Immature natural killer cell (primary cell): ENCODE data around the gene RHBDF2. TPM values are rescaled to one million over a fixed set of nuclear protein-coding genes. Genes with fewer than 3 reads are reported as not detected.

Source experiments
- DNase-seq, 3 donors: peaks; one replicate each; pipeline ENCODE4 v3.0.0; 2022; ENCODE audit warnings: mixed read lengths in 1 of 3
- H3K27ac Mint-ChIP-seq, 6 donors: one replicate each; pipeline ENCODE4 v1.8.0; 2020; ENCODE audit warnings: mixed read lengths in 6 of 6, mild to moderate bottlenecking in 5 of 6, inconsistent platforms in 4 of 6, moderate library complexity in 3 of 6
- H3K27me3 Mint-ChIP-seq, 3 donors: one replicate each; pipeline ENCODE4 v1.8.0; 2020 to 2021; ENCODE audit warnings: low read depth in 3 of 3, mild to moderate bottlenecking in 3 of 3, mixed read lengths in 3 of 3, moderate library complexity in 3 of 3, inconsistent platforms in 1 of 3
- H3K36me3 Mint-ChIP-seq, 3 donors: one replicate each; pipeline ENCODE4 v1.8.0; 2020; ENCODE audit warnings: mixed read lengths in 3 of 3, inconsistent platforms in 2 of 3, mild to moderate bottlenecking in 2 of 3
- H3K4me1 Mint-ChIP-seq, 2 donors: one replicate each; pipeline ENCODE4 v1.8.0; 2020; ENCODE audit warnings: inconsistent platforms in 2 of 2, mild to moderate bottlenecking in 2 of 2, mixed read lengths in 2 of 2, moderate library complexity in 1 of 2
- H3K4me3 Mint-ChIP-seq, 5 donors: one replicate each; pipeline ENCODE4 v1.8.0; 2020; ENCODE audit warnings: mild to moderate bottlenecking in 5 of 5, mixed read lengths in 5 of 5, inconsistent platforms in 3 of 5, moderate library complexity in 3 of 5
- H3K9me3 Mint-ChIP-seq, 6 donors: one replicate each; pipeline ENCODE4 v1.8.0; 2020; ENCODE audit warnings: mild to moderate bottlenecking in 6 of 6, mixed read lengths in 6 of 6, inconsistent platforms in 4 of 6, moderate library complexity in 3 of 6
- polyA plus RNA-seq, 3 donors: library from polyadenylated mRNA; unstranded; fragments of 300-500 nt; fragmentation: Illumina TruSeq; gene quantifications; one replicate each; pipeline ENCODE4 v1.2.3, GENCODE V29; 2021

Gene RHBDF2
- polyA plus RNA-seq, 3 donors from 2014 or later, result 19.3 to 90.5 (median 23.6) TPM

GRCh38 chr17:76442341-76443338, 58.6 kb downstream of the RHBDF2 start:
- no peaks in the 10 kb centered on the region for H3K9me3 Mint-ChIP-seq
- peaks cover 0 to 4% (median 0%) of the 10 kb centered on the region in 3 donors for H3K36me3 Mint-ChIP-seq

GRCh38 chr17:76441686-76442340, 59.4 kb downstream of the RHBDF2 start:
- Mint-ChIP-seq H3K9me3 (no peaks in the 10 kb centered on the region), H3K27me3 (no peaks in the 10 kb centered on the region), H3K4me1 (peaks cover 51 to 77% of the 10 kb centered on the region in 2 donors), H3K4me3 (peak overlapping the region in 1 of 5 donors; percentile 33), H3K27ac (peak overlapping the region in 5 of 6 donors; percentile 44 to 93 (median 70)), H3K36me3 (peaks cover 0 to 4% (median 0%) of the 10 kb centered on the region in 3 donors)
- peak in 2 of 3 donors; percentile 16 to 25 for DNase-seq

More at GRCh38 chr17:76442341-76443338, 58.6 kb downstream of the RHBDF2 start:
- Mint-ChIP-seq H3K4me1 (peaks cover 51 to 84% of the 10 kb centered on the region in 2 donors), H3K4me3 (peak overlapping the region in 1 of 5 donors; percentile 43), H3K27me3 (no peaks in the 10 kb centered on the region), H3K27ac (peak overlapping the region; percentile 10 to 93 (median 58))
- DNase-seq, result no peak

- Mint-ChIP-seq H3K36me3 (peaks cover 0 to 4% (median 0%) of the 10 kb centered on the region in 3 donors), H3K27ac (peak overlapping the region in 3 of 6 donors; percentile 42 to 80 (median 54)), H3K9me3 (no peaks in the 10 kb centered on the region), H3K4me3 (peak overlapping the region in 1 of 5 donors; percentile 38), H3K27me3 (no peaks in the 10 kb centered on the region), H3K4me1 (peaks cover 51 to 73% of the 10 kb centered on the region in 2 donors)
- DNase-seq, result no peak
Observed at GRCh38 chr17:76440751-76441362, 60.4 kb downstream of the RHBDF2 start.

GRCh38 chr17:76439314-76439928, 61.8 kb downstream of the RHBDF2 start:
- Mint-ChIP-seq H3K27ac (peak overlapping the region in 1 of 6 donors; percentile 44), H3K4me1 (peaks cover 42 to 59% of the 10 kb centered on the region in 2 donors)

GRCh38 chr17:76438906-76439305, 62.3 kb downstream of the RHBDF2 start:
- peaks cover 0 to 4% (median 0%) of the 10 kb centered on the region in 3 donors for H3K36me3 Mint-ChIP-seq
- no peak overlapping the region for H3K4me3 Mint-ChIP-seq
- DNase-seq, result no peak
- H3K27ac Mint-ChIP-seq, result no peak overlapping the region
- no peaks in the 10 kb centered on the region for H3K27me3 Mint-ChIP-seq
- peaks cover 44 to 58% of the 10 kb centered on the region in 2 donors for H3K4me1 Mint-ChIP-seq
- H3K9me3 Mint-ChIP-seq, result no peaks in the 10 kb centered on the region

More at GRCh38 chr17:76439314-76439928, 61.8 kb downstream of the RHBDF2 start:
- Mint-ChIP-seq H3K4me3 (no peak overlapping the region), H3K36me3 (peaks cover 0 to 4% (median 0%) of the 10 kb centered on the region in 3 donors), H3K27me3 (no peaks in the 10 kb centered on the region), H3K9me3 (no peaks in the 10 kb centered on the region)
- DNase-seq, result no peak

- no peaks in the 10 kb centered on the region for H3K27me3 Mint-ChIP-seq
- no peak for DNase-seq
- H3K4me1 Mint-ChIP-seq, result peaks cover 41 to 55% of the 10 kb centered on the region in 2 donors
- H3K36me3 Mint-ChIP-seq, result peaks cover 0 to 4% (median 0%) of the 10 kb centered on the region in 3 donors
- no peak overlapping the region for H3K4me3 Mint-ChIP-seq
- no peaks in the 10 kb centered on the region for H3K9me3 Mint-ChIP-seq
- H3K27ac Mint-ChIP-seq, result no peak overlapping the region
Observed at GRCh38 chr17:76437467-76438402, 63.5 kb downstream of the RHBDF2 start.

- no peak for DNase-seq
- Mint-ChIP-seq H3K36me3 (peaks cover 0 to 4% (median 0%) of the 10 kb centered on the region in 3 donors), H3K4me3 (no peak overlapping the region), H3K9me3 (no peaks in the 10 kb centered on the region), H3K27ac (no peak overlapping the region), H3K27me3 (no peaks in the 10 kb centered on the region), H3K4me1 (peaks cover 21 to 35% of the 10 kb centered on the region in 2 donors)
Observed at GRCh38 chr17:76435751-76436150, 65.5 kb downstream of the RHBDF2 start.

- H3K27ac Mint-ChIP-seq, result peak overlapping the region in 1 of 6 donors; percentile 27
- peaks cover 18 to 35% of the 10 kb centered on the region in 2 donors for H3K4me1 Mint-ChIP-seq
- no peaks in the 10 kb centered on the region for H3K27me3 Mint-ChIP-seq
- H3K4me3 Mint-ChIP-seq, result no peak overlapping the region
- peaks cover 0 to 4% (median 0%) of the 10 kb centered on the region in 3 donors for H3K36me3 Mint-ChIP-seq
- DNase-seq, result no peak
- H3K9me3 Mint-ChIP-seq, result no peaks in the 10 kb centered on the region
Observed at GRCh38 chr17:76434870-76435269, 66.4 kb downstream of the RHBDF2 start.

GRCh38 chr17:76433693-76434092, 67.5 kb downstream of the RHBDF2 start:
- Mint-ChIP-seq H3K27ac (no peak overlapping the region), H3K4me3 (no peak overlapping the region), H3K27me3 (no peaks in the 10 kb centered on the region), H3K4me1 (peaks cover 7 to 29% of the 10 kb centered on the region in 2 donors), H3K36me3 (peaks cover 0 to under 1% (median 0%) of the 10 kb centered on the region in 3 donors), H3K9me3 (no peaks in the 10 kb centered on the region)
- DNase-seq, result no peak

- Mint-ChIP-seq H3K27ac (no peak overlapping the region), H3K36me3 (no peaks in the 10 kb centered on the region), H3K27me3 (peaks cover 0 to 1% (median 0%) of the 10 kb centered on the region in 3 donors), H3K4me3 (no peak overlapping the region), H3K4me1 (peaks cover 7 to 26% of the 10 kb centered on the region in 2 donors), H3K9me3 (no peaks in the 10 kb centered on the region)
- DNase-seq, result no peak
Observed at GRCh38 chr17:76432712-76433336, 68.4 kb downstream of the RHBDF2 start.

GRCh38 chr17:76432004-76432403, 69.2 kb downstream of the RHBDF2 start:
- no peak for DNase-seq
- Mint-ChIP-seq H3K4me1 (peaks cover 7 to 23% of the 10 kb centered on the region in 2 donors), H3K4me3 (no peak overlapping the region), H3K27ac (no peak overlapping the region), H3K9me3 (no peaks in the 10 kb centered on the region), H3K27me3 (peaks cover 0 to 1% (median 0%) of the 10 kb centered on the region in 3 donors), H3K36me3 (no peaks in the 10 kb centered on the region)

GRCh38 chr17:76431509-76431908, 69.7 kb downstream of the RHBDF2 start:
- Mint-ChIP-seq H3K36me3 (no peaks in the 10 kb centered on the region), H3K27ac (no peak overlapping the region), H3K9me3 (no peaks in the 10 kb centered on the region), H3K4me3 (no peak overlapping the region), H3K4me1 (peaks cover 6 to 21% of the 10 kb centered on the region in 2 donors), H3K27me3 (peaks cover 0 to 1% (median 0%) of the 10 kb centered on the region in 3 donors)
- no peak for DNase-seq
